ENCODE data around the gene DCHS1.

DNA sequence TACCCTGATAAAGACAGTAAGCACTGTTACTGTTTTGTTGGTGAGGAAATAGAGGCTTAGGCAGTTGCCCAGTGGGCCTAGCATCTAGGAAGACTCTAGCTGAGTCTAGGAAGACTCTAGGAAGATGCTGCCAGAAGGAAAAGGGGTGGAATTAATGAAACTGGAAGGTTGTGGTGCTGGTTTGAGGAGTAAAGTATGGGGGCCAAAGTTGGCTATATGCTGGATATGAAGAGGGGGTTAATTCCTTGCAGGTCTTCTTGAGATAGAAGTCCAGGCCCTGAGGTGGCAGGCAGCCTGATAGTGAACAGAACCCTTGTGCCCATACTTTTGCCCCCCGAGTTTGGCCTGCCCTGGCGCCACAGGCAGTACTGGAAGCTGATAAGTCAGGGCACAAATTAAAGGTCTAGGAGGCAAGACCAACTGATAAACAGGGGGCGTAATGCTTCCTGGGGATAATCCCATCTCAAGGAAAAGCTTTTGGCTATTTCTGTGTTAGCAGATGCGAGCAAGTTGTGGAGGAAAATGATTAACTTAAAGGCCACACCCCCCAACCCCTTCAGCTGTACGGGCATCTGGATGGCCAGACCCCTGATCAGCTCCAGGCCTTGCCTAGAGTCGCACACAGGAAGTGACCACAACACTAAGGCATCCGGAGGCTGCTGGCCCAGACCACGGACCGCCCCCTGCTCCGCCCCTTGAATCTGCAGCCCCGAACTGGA lies 49.0 kb downstream of the DCHS1 start:
- TF ChIP-seq, protein P1, sequence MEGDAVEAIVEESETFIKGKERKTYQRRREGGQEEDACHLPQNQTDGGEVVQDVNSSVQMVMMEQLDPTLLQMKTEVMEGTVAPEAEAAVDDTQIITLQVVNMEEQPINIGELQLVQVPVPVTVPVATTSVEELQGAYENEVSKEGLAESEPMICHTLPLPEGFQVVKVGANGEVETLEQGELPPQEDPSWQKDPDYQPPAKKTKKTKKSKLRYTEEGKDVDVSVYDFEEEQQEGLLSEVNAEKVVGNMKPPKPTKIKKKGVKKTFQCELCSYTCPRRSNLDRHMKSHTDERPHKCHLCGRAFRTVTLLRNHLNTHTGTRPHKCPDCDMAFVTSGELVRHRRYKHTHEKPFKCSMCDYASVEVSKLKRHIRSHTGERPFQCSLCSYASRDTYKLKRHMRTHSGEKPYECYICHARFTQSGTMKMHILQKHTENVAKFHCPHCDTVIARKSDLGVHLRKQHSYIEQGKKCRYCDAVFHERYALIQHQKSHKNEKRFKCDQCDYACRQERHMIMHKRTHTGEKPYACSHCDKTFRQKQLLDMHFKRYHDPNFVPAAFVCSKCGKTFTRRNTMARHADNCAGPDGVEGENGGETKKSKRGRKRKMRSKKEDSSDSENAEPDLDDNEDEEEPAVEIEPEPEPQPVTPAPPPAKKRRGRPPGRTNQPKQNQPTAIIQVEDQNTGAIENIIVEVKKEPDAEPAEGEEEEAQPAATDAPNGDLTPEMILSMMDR (IDR thresholded peaks at IDR 0.05) = peak in 1 of 4 experiments; percentile 13
- TF ChIP-seq POLR2AphosphoS5 (IDR thresholded peaks at IDR 0.05) (peak; percentile 98), POLR2A (IDR thresholded peaks at IDR 0.05) (peak; percentile 81 to 82)
